ENCODE results near the gene RAPGEF5. TPM values are rescaled to one million over a fixed set of nuclear protein-coding genes. Genes with fewer than 3 reads are reported as not detected.

Gene RAPGEF5
- total RNA-seq, 1 experiment from 2014 or later: 15.6 TPM

DNA sequence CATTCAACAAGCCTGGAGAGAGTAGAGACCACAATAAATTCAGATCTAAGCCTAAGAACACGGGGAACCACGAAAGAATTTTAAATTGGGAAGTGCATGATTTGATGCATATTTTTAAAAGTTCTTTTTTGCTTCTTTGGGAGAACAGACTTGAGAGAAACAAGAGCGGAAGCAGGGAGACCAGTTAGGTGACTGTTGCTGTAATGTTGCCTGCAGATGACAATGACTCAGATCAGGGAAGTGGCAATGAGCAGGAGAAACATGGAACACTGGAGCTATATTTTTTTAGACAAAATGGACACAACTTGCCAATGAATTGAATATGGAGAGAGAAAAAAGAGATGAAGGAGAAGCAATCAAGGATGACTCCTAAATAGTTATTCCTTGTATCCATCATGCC is 125.1 kb downstream of the RAPGEF5 start:
- Histone ChIP-seq H2AFZ (ENCODE audit: low read depth, low read length, poor library complexity, severe bottlenecking) (no peak overlapping the region), H3K27ac (ENCODE audit: low read depth, low read length) (no peak overlapping the region), H3K27me3 (ENCODE audit: insufficient read depth, low read length) (no peaks in the 10 kb centered on the region), H3K9me3 (ENCODE audit: control insufficient read depth in 1 of 2, insufficient read depth in 1 of 2, low read depth in 1 of 2, low read length in 2 of 2) (no peaks in the 10 kb centered on the region), H3K4me1 (ENCODE audit: control insufficient read depth in 1 of 2, insufficient read depth in 2 of 2, low read length in 2 of 2) (no peaks in the 10 kb centered on the region), H3K9ac (ENCODE audit: low read length) (no peak overlapping the region), H3K36me3 (ENCODE audit: control insufficient read depth in 1 of 2, insufficient read depth in 2 of 2, low read length in 2 of 2) (no peaks in the 10 kb centered on the region), H4K20me1 (ENCODE audit: insufficient read depth) (no peaks in the 10 kb centered on the region), H3K4me2 (ENCODE audit: low read length) (no peak overlapping the region), H3K79me2 (ENCODE audit: insufficient read depth, low read length) (no peaks in the 10 kb centered on the region), H3K4me3 (replicated peaks in 1 of 2; ENCODE audit: low read depth in 1 of 2, low read length in 2 of 2) (no peak overlapping the region), H3K9me2 (ENCODE audit: insufficient read depth) (no peaks in the 10 kb centered on the region)
- POLR2A ChIA-PET: no interaction called here
- BruUV-seq (replicated peaks): no TSS peak
- RAD21 ChIA-PET (ENCODE audit: low non-redundant PET in 1 of 2, low total read pairs in 2 of 2, uncharacterized antibody in 2 of 2, unreplicated experiment in 2 of 2): no interaction called here
- no peak for ATAC-seq
- TF ChIP-seq EZH2 (IDR thresholded peaks at IDR 0.05): no peak
- TF ChIP-seq, protein P1, sequence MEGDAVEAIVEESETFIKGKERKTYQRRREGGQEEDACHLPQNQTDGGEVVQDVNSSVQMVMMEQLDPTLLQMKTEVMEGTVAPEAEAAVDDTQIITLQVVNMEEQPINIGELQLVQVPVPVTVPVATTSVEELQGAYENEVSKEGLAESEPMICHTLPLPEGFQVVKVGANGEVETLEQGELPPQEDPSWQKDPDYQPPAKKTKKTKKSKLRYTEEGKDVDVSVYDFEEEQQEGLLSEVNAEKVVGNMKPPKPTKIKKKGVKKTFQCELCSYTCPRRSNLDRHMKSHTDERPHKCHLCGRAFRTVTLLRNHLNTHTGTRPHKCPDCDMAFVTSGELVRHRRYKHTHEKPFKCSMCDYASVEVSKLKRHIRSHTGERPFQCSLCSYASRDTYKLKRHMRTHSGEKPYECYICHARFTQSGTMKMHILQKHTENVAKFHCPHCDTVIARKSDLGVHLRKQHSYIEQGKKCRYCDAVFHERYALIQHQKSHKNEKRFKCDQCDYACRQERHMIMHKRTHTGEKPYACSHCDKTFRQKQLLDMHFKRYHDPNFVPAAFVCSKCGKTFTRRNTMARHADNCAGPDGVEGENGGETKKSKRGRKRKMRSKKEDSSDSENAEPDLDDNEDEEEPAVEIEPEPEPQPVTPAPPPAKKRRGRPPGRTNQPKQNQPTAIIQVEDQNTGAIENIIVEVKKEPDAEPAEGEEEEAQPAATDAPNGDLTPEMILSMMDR (IDR thresholded peaks at IDR 0.05 in 2 of 3, conservative IDR thresholded peaks at IDR 0.05 in 1 of 3; ENCODE audit: borderline replicate concordance in 1 of 3, insufficient read depth in 1 of 3, low read depth in 2 of 3, low read length in 2 of 3): no peak
- no peak for TF ChIP-seq TCF7L2 (IDR thresholded peaks at IDR 0.05; ENCODE audit: borderline replicate concordance, extremely low read depth, insufficient read depth, insufficient read length)
- TF ChIP-seq RAD21 (IDR thresholded peaks at IDR 0.05; ENCODE audit: low read depth): no peak
- TF ChIP-seq, protein P2, sequence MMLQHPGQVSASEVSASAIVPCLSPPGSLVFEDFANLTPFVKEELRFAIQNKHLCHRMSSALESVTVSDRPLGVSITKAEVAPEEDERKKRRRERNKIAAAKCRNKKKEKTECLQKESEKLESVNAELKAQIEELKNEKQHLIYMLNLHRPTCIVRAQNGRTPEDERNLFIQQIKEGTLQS (IDR thresholded peaks at IDR 0.05): no peak
- no peak for TF ChIP-seq ZFX (IDR thresholded peaks at IDR 0.05)
- TF ChIP-seq YY1 (IDR thresholded peaks at IDR 0.05; ENCODE audit: extremely low read depth, insufficient replicate concordance, low read depth, low read length): no peak
- no peak for TF ChIP-seq POLR2AphosphoS5 (IDR thresholded peaks at IDR 0.05; ENCODE audit: low read depth, low read length)
- TF ChIP-seq CBX3 (IDR thresholded peaks at IDR 0.05; ENCODE audit: low read depth): no peak
- no peak for TF ChIP-seq JUND (IDR thresholded peaks at IDR 0.05)
- no peak for TF ChIP-seq SIN3A (IDR thresholded peaks at IDR 0.05; ENCODE audit: low read depth)
- no peak for TF ChIP-seq EGR1 (IDR thresholded peaks at IDR 0.05; ENCODE audit: low read depth)
- TF ChIP-seq, protein P3, sequence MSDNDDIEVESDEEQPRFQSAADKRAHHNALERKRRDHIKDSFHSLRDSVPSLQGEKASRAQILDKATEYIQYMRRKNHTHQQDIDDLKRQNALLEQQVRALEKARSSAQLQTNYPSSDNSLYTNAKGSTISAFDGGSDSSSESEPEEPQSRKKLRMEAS (IDR thresholded peaks at IDR 0.05): no peak
- TF ChIP-seq CEBPB (IDR thresholded peaks at IDR 0.05; ENCODE audit: low read depth): no peak
- no peak for TF ChIP-seq SRF (IDR thresholded peaks at IDR 0.05; ENCODE audit: low read depth)
- no peak for TF ChIP-seq SP1 (IDR thresholded peaks at IDR 0.05; ENCODE audit: low read depth)
- TF ChIP-seq ZNF274 (IDR thresholded peaks at IDR 0.05; ENCODE audit: low read depth, low read length): no peak
- CTCF ChIA-PET: no interaction called here
- DNase-seq (ENCODE audit: low read depth, low spot score): no peak
- intact Hi-C loops (cut with micrococcal nuclease): no loop called here
